ENCODE data around the gene SMARCA2.

SMARCA2 gene

DNA sequence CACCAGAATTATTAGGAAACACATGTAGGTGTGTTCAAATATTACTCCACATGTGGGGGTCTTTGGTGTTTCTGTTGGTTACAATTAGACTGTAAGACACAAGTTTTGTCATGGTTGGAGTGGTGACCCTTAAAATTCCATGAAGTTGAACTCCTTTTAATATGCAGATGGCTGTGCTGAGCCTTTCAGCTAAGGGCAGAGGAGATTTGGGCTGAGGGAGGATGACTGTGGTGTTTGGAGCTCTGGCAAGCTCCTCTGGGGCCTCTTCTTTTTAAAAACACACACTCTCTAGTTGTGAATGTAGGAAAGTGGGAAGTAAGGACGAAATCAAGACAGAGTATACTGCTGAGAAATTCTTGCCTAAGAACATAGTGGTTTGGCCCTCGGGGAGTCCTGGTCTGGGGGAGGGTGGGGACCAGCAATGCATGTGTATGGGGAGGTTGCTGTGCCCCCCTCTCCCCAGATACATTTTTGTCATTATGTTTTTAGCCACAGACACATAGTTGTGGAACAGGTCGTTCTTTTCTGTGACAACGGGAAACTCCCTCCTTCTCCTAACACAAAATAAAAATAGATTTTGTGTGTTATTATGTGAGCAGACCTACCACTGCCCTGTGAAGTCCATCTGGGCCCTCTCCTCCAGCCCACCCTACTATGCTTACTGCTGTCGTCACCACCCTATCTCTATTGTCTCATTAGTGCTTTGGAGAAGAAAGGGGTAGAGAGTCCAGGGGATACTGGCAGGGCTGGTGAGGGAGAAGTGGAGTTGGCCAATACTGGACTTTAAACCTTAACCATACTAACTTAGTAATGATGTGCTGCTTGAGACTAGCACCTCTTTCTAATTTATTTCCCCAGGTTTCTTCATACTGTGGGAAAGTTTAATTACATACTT, 10.0 kb downstream of the SMARCA2 start:
- no peak overlapping the region for H3K4me3 ChIP-seq (ENCODE audit: low read depth, low read length)
- TF ChIP-seq, protein P1, sequence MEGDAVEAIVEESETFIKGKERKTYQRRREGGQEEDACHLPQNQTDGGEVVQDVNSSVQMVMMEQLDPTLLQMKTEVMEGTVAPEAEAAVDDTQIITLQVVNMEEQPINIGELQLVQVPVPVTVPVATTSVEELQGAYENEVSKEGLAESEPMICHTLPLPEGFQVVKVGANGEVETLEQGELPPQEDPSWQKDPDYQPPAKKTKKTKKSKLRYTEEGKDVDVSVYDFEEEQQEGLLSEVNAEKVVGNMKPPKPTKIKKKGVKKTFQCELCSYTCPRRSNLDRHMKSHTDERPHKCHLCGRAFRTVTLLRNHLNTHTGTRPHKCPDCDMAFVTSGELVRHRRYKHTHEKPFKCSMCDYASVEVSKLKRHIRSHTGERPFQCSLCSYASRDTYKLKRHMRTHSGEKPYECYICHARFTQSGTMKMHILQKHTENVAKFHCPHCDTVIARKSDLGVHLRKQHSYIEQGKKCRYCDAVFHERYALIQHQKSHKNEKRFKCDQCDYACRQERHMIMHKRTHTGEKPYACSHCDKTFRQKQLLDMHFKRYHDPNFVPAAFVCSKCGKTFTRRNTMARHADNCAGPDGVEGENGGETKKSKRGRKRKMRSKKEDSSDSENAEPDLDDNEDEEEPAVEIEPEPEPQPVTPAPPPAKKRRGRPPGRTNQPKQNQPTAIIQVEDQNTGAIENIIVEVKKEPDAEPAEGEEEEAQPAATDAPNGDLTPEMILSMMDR (IDR thresholded peaks at IDR 0.05; ENCODE audit: borderline replicate concordance, insufficient read depth, low read depth, low read length): no peak

DNA sequence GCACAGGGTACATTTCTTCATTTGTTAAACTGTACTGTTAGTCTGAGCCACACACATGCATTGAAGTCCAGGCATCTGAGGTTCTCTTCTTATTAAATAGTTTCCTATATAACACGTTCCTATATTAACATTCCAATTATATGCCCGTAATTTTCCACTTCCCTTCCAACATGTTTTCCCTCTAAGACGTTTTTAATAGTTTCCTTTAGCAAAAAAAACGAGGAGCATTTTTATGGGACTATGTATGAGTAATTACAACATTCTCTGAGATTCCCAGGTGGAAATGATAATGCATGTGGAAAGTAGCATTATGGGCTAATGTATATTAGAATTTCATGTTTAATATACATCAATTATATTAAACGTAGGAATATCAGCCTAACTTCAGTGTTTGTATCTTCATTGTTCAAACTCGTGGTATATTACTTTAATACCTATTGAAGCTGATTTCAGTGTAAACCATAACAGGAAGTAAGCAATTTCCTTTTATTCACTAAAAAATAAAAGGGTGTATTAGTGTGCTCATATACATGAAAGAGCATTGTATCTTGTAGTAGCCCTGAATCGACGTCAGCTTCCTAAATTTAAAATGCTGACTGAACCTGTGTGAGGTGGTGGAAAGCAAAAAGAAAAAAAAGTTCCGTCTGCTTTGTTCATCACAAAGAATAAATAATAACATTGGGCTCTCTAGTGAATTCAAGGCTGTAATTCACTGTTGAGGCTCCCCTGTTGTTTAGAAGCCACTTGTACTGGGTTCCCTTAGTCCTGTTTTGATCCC, 11.3 kb downstream of the SMARCA2 start:
- TF ChIP-seq, protein P1 (IDR thresholded peaks at IDR 0.05; ENCODE audit: borderline replicate concordance, insufficient read depth, low read depth, low read length): no peak
- H3K4me3 ChIP-seq (ENCODE audit: low read depth, low read length): no peak overlapping the region

DNA sequence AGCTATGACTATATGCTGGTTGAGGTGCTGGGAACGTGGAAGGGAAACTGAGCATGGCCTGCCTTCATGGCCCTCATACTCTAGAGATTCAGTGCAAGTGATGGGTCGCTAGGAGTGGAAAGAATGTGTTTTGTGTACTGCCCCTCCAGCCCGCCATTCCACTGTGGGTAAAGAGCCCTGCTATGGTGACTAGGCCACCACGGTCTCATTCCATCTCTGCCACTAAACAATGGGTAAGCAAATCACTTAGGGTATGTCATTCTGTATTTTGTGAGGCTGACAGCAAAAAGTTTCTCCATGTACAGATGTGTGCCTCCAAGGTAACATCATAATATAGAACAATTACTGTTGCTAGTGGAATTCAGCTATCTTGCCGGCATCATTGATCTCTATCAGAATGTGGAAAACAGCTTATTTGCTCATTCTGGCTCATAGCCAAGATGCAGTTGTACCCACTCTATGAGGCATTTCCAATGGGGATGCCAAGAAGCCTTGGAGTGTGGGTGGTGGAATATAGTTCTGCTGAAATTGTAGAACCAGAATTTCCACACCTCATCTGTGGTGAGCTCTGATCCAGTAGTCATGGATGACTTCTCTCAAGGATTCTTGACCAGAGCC, 12.5 kb downstream of the SMARCA2 start:
- no peak overlapping the region for H3K4me3 ChIP-seq (ENCODE audit: low read depth, low read length)
- TF ChIP-seq, protein P1 (IDR thresholded peaks at IDR 0.05; ENCODE audit: borderline replicate concordance, insufficient read depth, low read depth, low read length): no peak

DNA sequence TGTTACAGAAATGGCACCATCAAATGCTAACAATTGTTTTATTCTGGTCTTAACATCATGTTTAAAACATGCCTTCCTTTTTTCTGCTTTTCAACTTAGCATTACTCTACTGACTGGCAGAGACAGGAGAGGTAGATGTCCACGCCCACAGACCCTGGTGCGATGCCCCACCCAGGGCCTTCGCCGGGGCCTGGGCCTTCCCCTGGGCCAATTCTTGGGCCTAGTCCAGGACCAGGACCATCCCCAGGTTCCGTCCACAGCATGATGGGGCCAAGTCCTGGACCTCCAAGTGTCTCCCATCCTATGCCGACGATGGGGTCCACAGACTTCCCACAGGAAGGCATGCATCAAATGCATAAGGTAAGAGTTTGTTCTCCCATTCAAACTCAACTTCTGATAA, 13.7 kb downstream of the SMARCA2 start:
- no peak overlapping the region for H3K4me3 ChIP-seq (ENCODE audit: low read depth, low read length)
- TF ChIP-seq, protein P1 (IDR thresholded peaks at IDR 0.05; ENCODE audit: borderline replicate concordance, insufficient read depth, low read depth, low read length): no peak

DNA sequence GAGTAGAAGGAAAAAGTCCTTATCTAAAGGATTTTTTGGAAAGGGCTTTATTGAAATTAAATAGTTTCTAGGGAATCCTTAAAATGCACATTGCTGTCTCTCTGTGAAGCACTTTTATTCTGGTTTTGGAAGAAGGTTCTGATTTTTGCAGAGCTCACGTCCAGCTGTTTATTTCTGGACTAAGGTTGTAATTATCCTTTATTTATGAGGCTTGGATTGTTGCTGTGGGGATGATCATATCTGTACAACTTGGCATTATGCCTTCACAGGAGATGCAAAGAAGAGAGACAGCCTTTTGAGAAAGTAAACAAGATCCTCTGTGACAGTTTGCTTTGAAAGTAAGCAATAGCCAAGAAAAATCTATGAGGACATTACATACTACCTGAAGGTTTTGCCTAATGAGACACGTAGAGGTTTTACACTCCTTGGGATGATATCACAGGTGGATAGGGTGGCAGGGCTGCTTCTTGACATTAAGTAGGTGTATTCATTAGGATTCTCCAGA, 14.6 kb downstream of the SMARCA2 start:
- H3K4me3 ChIP-seq (ENCODE audit: low read depth, low read length): no peak overlapping the region
- TF ChIP-seq, protein P1 (IDR thresholded peaks at IDR 0.05; ENCODE audit: borderline replicate concordance, insufficient read depth, low read depth, low read length): no peak

DNA sequence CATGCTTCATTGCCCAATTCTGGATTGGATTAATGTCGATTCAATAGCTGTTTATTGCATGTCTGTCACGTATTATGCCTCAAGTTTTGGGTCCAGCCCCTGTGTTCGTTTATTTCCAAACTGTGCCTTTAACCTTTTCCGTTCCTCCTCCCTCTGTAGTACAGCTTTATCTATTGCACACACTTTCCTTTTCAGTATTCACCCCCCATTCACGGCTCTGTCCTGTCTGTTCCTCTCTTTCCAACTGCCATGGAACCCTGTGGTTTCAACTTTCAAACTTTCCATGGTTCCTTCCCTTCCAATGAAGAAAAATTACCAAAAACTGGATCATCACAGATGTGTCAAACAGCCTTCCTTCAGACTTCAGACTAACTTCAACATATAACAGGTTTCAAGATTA, 17.1 kb downstream of the SMARCA2 start:
- TF ChIP-seq, protein P1 (IDR thresholded peaks at IDR 0.05; ENCODE audit: borderline replicate concordance, insufficient read depth, low read depth, low read length): no peak
- H3K4me3 ChIP-seq (ENCODE audit: low read depth, low read length): no peak overlapping the region
